ENCODE data around the gene UEVLD.

DNA sequence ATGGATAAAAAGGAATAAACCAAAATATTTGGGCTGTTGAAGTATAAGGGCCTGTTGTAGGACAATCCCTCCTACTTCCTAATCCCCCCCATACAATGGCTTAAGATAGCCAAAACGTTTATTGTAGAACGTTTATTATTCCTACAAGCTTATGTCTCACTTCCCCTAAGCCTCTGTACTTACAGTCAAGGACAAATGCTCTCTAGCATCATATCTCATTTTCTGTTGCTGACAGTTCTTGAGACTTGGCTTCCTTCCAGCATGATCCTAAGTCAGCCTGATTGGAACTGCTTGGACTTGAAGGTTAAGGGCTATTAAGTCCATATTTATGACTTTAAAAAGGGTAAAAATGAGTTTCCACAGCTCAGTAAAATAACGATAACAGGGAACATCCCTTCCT lies 19.8 kb upstream of the UEVLD start:
- TF ChIP-seq, protein P1, sequence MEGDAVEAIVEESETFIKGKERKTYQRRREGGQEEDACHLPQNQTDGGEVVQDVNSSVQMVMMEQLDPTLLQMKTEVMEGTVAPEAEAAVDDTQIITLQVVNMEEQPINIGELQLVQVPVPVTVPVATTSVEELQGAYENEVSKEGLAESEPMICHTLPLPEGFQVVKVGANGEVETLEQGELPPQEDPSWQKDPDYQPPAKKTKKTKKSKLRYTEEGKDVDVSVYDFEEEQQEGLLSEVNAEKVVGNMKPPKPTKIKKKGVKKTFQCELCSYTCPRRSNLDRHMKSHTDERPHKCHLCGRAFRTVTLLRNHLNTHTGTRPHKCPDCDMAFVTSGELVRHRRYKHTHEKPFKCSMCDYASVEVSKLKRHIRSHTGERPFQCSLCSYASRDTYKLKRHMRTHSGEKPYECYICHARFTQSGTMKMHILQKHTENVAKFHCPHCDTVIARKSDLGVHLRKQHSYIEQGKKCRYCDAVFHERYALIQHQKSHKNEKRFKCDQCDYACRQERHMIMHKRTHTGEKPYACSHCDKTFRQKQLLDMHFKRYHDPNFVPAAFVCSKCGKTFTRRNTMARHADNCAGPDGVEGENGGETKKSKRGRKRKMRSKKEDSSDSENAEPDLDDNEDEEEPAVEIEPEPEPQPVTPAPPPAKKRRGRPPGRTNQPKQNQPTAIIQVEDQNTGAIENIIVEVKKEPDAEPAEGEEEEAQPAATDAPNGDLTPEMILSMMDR (IDR thresholded peaks at IDR 0.05 in 4 of 5, conservative IDR thresholded peaks at IDR 0.05 in 1 of 5), result no peak
- no peak for TF ChIP-seq POLR2A (IDR thresholded peaks at IDR 0.05)

Measured in gastrocnemius medialis (tissue), 4 donors.